Measurements from ENCODE around the gene MAGEF1.

The MAGEF1 gene

GRCh38 chr3:184663756-184664155 lies 48.1 kb downstream of the MAGEF1 start:
- DNase-seq = no peak

GRCh38 chr3:184663356-184663755 lies 48.5 kb downstream of the MAGEF1 start:
- no peak for DNase-seq

DNA sequence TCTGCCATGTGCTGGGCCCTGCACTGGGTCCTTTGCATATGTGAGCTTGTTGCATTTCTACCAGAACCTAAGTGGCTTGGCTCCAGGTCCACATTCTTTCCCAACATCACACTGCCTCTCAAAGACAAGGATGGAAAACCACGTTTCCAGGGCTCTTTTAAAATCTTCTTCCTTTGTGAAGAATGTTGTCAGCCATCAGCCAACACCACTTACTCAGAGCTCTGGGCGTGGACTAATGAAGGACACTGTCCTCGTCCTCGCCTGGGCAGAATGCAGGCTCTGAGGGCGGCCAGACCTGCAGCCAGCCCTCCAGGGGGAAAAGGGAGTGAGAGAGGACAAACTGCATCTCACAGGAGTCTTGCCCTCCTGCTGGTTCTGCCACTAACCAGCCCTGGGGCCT lies 49.7 kb downstream of the MAGEF1 start:
- DNase-seq = no peak

DNA sequence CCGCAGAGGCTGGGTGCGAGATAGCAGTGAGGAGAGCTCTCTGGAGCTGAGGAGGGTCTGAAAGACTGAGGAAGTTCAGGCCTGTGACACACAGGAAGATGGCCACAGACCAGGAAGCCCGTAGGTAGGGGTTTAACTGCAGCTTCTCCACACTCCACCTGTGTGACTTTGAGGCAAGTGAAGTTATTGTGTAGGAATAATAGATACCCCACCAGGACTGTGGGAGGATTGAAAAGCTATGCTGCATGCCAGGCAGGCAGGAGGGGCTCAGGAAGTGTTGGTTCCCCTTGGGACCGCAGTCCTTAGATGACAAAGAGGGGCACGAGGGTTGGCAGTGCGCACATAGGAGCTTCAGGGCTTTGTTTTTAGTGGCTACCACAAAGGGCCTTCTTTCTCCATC lies 50.9 kb downstream of the MAGEF1 start:
- no peak for DNase-seq

All from right forelimb (tissue), 1 donor.